HG02870 (cell line): ENCODE measurements around the gene LRTM2.

ENCODE experiments used
- ATAC-seq: cut with Tn5 transposase; IDR thresholded peaks from one replicate; pipeline ENCODE4 v1.9.1; 2021; ENCODE audit warnings: mild to moderate bottlenecking, moderate library complexity; ENCODE audit not compliant: unreplicated experiment

Gene LRTM2

GRCh38 chr12:1857821-1858220, 37.5 kb downstream of the LRTM2 start:
- no peak for ATAC-seq

GRCh38 chr12:1858456-1858855, 38.1 kb downstream of the LRTM2 start:
- no peak for ATAC-seq

GRCh38 chr12:1859643-1860042, 39.3 kb downstream of the LRTM2 start:
- ATAC-seq: no peak

- ATAC-seq: no peak
Observed at GRCh38 chr12:1862973-1863372, 42.6 kb downstream of the LRTM2 start.

GRCh38 chr12:1863823-1864222, 43.5 kb downstream of the LRTM2 start:
- ATAC-seq: no peak

GRCh38 chr12:1864456-1864855, 44.1 kb downstream of the LRTM2 start:
- no peak for ATAC-seq

- ATAC-seq: no peak
Observed at GRCh38 chr12:1864867-1865266, 44.5 kb downstream of the LRTM2 start.

GRCh38 chr12:1865284-1865866, 45.0 kb downstream of the LRTM2 start:
- no peak for ATAC-seq

GRCh38 chr12:1869145-1869544, 48.8 kb downstream of the LRTM2 start:
- no peak for ATAC-seq

GRCh38 chr12:1870086-1870485, 49.7 kb downstream of the LRTM2 start:
- ATAC-seq: no peak

- no peak for ATAC-seq
Observed at GRCh38 chr12:1870998-1871917, 50.9 kb downstream of the LRTM2 start.

GRCh38 chr12:1872001-1872400, 51.6 kb downstream of the LRTM2 start:
- ATAC-seq: no peak

- no peak for ATAC-seq
Observed at GRCh38 chr12:1872448-1872847, 52.1 kb downstream of the LRTM2 start.

GRCh38 chr12:1873531-1874510, 53.5 kb downstream of the LRTM2 start:
- no peak for ATAC-seq

GRCh38 chr12:1875608-1876007, 55.2 kb downstream of the LRTM2 start:
- ATAC-seq: no peak

GRCh38 chr12:1876086-1876485, 55.7 kb downstream of the LRTM2 start:
- ATAC-seq: no peak

- no peak for ATAC-seq
Observed at GRCh38 chr12:1877169-1877878, 57.0 kb downstream of the LRTM2 start.

- no peak for ATAC-seq
Observed at GRCh38 chr12:1878214-1878613, 57.8 kb downstream of the LRTM2 start.

GRCh38 chr12:1878695-1879094, 58.3 kb downstream of the LRTM2 start:
- ATAC-seq: no peak

- ATAC-seq: no peak
Observed at GRCh38 chr12:1879633-1880032, 59.3 kb downstream of the LRTM2 start.
